ENCODE data around the gene PFKFB2.

DNA sequence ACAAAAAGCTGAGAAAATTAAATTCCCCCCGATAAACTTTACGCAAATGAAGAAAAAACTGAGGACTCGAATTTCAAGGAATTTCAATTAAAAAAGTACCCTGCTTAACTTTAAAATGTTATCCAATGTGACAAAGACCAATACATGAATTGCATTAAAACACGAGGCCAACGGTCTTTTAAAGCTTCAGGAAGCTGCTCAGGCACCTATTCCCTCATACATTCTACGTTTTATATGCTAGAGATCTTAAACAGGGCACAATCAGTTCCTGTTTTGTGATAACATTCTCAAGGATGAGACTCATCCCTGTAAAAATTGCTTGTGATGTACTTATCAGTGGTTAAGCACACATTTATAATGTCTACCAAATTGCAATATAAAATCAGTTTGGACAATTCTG lies 5.0 kb upstream of the PFKFB2 start:
- TF ChIP-seq, protein P1, sequence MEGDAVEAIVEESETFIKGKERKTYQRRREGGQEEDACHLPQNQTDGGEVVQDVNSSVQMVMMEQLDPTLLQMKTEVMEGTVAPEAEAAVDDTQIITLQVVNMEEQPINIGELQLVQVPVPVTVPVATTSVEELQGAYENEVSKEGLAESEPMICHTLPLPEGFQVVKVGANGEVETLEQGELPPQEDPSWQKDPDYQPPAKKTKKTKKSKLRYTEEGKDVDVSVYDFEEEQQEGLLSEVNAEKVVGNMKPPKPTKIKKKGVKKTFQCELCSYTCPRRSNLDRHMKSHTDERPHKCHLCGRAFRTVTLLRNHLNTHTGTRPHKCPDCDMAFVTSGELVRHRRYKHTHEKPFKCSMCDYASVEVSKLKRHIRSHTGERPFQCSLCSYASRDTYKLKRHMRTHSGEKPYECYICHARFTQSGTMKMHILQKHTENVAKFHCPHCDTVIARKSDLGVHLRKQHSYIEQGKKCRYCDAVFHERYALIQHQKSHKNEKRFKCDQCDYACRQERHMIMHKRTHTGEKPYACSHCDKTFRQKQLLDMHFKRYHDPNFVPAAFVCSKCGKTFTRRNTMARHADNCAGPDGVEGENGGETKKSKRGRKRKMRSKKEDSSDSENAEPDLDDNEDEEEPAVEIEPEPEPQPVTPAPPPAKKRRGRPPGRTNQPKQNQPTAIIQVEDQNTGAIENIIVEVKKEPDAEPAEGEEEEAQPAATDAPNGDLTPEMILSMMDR (IDR thresholded peaks at IDR 0.05), result no peak
- no peak for TF ChIP-seq POLR2A (IDR thresholded peaks at IDR 0.05)
